CD4-positive, alpha-beta T cell treated with Interleukin-6 for 4 hours (primary cell): Measurements from ENCODE around the gene TFAP2A.

Experiments
- DNase-seq: peaks from one replicate; pipeline ENCODE4 v3.0.0-alpha.2; 2020; ENCODE audit warnings: mixed read lengths

TFAP2A gene

GRCh38 chr6:10382322-10382721, 32.6 kb downstream of the TFAP2A start:
- DNase-seq = no peak

GRCh38 chr6:10381830-10382208, 33.1 kb downstream of the TFAP2A start:
- DNase-seq = no peak

GRCh38 chr6:10381133-10381829, 33.6 kb downstream of the TFAP2A start:
- no peak for DNase-seq

GRCh38 chr6:10375391-10375969, 39.4 kb downstream of the TFAP2A start:
- no peak for DNase-seq

- DNase-seq = no peak
These were observed 41.1 kb downstream of the TFAP2A start for GRCh38 chr6:10373642-10374359.

GRCh38 chr6:10369896-10370295, 45.0 kb downstream of the TFAP2A start:
- DNase-seq = no peak

- no peak for DNase-seq
These were observed 46.0 kb downstream of the TFAP2A start for GRCh38 chr6:10368861-10369260.

- no peak for DNase-seq
These were observed 51.0 kb downstream of the TFAP2A start for GRCh38 chr6:10363911-10364310.

GRCh38 chr6:10362300-10362699, 52.6 kb downstream of the TFAP2A start:
- no peak for DNase-seq

- DNase-seq = no peak
These were observed 53.4 kb downstream of the TFAP2A start for GRCh38 chr6:10361428-10361827.

- DNase-seq = no peak
These were observed 55.3 kb downstream of the TFAP2A start for GRCh38 chr6:10359581-10359980.

GRCh38 chr6:10355115-10355702, 59.7 kb downstream of the TFAP2A start:
- DNase-seq = no peak

GRCh38 chr6:10351791-10352190, 63.1 kb downstream of the TFAP2A start:
- DNase-seq = no peak

- no peak for DNase-seq
These were observed 64.2 kb downstream of the TFAP2A start for GRCh38 chr6:10350720-10351119.

- DNase-seq = no peak
These were observed 67.1 kb downstream of the TFAP2A start for GRCh38 chr6:10347561-10348327.
